Pulmonary artery endothelial cell (primary cell): Measurements from ENCODE around the gene NEMP1. TPM values are rescaled to one million over a fixed set of nuclear protein-coding genes. Genes with fewer than 3 reads are reported as not detected.
"Not testable (repeated sequence)": the region's sequence is repeated elsewhere in the genome, so short reads cannot be mapped to it uniquely, and the experiment has no call there.

Source experiments
- DNase-seq: peaks from one replicate; pipeline ENCODE4 v3.0.0-alpha.2; 2011; ENCODE audit warnings: low read depth, low spot score
- total RNA-seq: library from RNA; depleted of rRNA; stranded (reverse); fragments of >200 nt; gene quantifications from 2 replicates; pipeline ENCODE4 v1.2.3, GENCODE V29; 2014

The NEMP1 gene
- total RNA-seq, 1 donor from 2014 or later = 6.0 TPM

DNA sequence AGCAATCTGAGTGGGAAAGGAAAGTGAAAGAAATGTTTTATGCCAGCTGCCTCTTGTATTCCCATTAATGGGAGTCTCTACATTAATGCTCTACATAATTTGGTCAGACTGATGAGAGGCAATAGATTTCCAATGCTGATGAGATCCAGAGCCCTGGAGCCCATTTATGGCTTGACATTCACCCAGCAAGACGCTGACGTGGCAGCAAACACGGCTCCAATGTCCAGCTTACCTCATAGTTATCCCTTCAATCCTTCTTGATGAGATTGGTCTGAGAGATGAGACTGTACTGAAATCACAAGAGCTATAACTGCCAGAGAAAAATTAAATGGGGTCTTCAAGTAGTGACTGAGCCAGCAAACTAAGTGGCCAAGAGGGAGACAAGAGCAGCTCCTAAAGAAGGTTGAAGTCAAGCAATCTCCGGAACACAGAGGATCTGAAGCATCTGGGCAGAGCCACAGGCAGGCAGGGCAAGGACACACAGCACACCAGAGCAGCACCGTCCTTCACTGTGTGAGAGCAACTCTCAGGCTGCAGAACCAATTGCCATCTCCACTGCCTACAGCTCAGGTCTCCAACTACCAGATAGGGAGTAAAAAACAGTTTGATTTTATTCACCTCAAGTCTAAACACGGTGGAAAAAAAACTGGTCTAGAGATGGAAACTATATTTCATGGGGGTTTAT lies 21.4 kb downstream of the NEMP1 start:
- DNase-seq = no peak

- DNase-seq = no peak
Observed at GRCh38 chr12:57055824-57056223, 22.8 kb downstream of the NEMP1 start.

DNA sequence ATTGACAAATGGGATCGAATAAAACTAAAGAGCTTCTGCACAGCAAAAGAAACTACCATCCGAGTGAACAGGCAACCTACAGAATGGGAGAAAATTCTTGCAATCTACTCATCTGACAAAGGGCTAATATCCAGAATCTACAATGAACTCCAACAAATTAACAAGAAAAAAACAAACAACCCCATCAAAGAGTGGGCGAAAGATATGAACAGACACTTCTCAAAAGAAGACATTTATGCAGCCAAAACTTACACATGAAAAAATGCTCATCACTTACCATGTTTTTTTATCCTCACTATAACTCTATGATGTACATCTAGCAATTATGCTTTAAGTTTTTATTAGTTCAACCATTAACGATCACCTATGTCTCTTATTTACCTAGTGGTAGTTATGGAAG lies 24.7 kb downstream of the NEMP1 start:
- not testable (repeated sequence) for DNase-seq

GRCh38 chr12:57053146-57053545 lies 25.4 kb downstream of the NEMP1 start:
- not testable (repeated sequence) for DNase-seq

- no peak for DNase-seq
Observed at GRCh38 chr12:57051011-57051410, 27.6 kb downstream of the NEMP1 start.

- DNase-seq = no peak
Observed at GRCh38 chr12:57049890-57050289, 28.7 kb downstream of the NEMP1 start, which contains the start of gene MYO1A. Gene MYO1A (minus strand): TSS chr12:57050129. CDS start chr12:57048323, 1,806 bp downstream.

- DNase-seq = no peak
Observed at GRCh38 chr12:57049119-57049446, 29.5 kb downstream of the NEMP1 start.

DNA sequence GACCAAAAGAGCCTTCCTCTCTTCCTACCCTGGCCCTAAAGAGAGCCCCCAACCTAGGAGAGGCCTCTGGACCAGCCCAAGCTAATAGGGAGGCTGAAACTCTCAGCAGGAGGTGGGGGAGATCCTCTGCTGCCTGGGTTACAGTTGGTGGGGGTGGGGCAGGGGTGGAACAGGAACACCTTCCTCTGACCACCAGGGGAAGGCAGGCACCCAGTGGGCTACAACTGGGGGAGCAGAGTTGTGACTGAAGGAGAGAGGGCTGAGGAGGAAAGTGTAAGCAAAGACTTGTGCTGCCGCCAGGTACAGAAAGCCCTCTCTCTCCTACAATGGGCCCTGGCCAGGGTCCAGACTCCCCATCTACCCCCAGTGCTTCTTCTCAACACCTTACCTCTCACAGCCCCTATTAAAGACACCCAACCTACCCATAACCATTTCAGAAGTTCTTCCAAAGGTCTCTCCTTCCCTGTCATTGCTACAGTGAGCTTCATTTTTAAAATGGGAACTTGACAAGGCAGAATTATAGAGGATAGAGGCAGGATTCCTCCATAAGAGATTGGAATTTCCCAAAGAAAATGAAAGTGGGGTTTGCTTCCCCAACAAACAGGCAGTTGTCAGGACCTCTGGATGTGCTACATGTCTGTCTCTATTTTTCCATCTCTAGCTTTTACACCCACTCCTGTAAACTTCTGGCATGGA lies 30.0 kb downstream of the NEMP1 start:
- no peak for DNase-seq

- no peak for DNase-seq
Observed at GRCh38 chr12:57047981-57048380, 30.6 kb downstream of the NEMP1 start.

- no peak for DNase-seq
Observed at GRCh38 chr12:57046947-57047890, 31.4 kb downstream of the NEMP1 start.

DNA sequence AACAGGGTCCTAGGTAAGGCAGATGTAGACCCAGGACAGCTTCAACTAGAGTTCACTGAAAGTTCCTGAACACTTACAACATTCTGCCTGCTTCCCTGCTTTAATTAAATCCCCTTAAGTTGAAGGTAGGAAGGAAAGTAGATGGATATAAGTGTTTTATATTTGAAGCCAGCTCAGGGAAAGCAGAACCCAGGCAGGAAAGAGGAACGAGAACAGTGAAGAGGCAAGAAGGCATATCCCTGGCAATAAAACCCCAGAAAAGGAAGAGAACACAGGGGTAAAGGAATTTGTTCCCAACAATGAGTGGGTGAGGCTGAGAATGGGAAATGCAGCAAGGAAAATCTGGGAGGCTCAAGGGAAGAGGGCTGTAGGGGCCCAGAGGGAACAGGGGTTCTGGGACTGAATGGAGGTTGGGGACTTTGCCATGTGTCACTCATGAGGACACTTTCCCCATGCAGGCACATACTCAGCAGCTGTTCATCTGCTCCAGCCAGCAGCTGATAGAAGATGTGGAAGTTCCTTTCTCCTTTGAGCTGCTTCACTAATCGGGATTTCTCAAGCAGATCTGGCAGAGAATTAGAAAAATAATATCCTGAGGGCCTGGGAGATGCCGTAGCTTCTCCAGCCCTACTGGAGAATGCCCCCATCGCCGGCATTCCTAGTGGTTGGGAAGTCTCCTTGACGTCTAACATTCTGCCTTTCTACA lies 32.4 kb downstream of the NEMP1 start:
- DNase-seq = no peak

DNA sequence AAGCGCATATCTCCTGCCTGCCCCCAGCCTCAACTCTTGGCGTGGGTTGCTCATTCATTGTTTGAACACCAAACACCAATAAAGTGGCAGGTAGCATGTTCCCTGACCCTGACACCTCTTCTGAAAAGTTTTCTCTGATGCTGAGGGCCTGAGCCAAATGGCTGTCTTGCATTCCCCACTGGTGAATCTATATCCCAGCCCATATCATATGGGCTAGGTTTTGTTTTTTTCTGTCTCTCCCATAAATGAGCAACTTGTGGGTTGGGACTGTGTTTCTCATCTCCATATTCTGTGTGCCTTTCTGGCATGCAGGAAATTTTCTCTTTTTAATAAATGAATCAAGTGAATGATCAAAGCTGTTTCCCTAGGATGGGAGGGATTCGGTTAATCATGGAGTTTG lies 33.7 kb downstream of the NEMP1 start:
- DNase-seq = no peak

DNA sequence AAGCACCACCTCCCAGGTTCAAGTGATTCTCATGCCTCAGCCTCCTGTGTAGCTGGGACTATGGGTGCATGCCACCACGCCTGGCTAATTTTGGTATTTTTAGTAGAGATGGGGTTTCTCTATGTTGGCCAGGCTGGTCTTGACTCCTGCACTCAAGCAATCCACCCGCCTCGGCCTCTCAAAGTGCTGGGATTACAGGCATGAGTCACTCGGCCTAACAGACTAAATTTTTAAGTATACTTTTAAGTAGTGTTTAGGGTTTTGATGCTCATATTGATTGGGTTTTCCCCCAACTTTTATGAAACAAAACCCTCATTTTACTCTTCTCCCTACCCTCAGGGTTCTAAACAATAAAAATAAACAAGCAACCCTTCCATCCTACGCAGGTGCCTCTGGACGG lies 34.1 kb downstream of the NEMP1 start:
- no peak for DNase-seq

DNA sequence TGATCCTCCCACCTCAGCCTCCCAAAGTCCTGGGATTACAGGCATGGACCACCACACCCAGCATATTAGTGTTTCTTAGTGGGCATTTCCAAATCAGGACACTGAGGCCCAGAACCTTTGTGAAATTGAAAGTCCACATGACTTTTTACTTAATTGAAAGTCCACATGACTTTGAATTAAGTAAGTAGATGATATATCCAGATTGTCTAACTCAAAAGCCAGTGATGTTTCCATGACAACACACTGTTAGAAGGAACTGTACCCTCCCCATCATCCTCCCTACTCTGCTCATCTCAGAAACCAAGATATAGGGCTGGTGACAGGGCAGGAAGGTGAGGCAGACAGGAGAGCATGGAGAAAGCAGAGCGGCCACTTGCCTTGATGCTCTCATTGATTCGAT lies 35.9 kb downstream of the NEMP1 start:
- DNase-seq = no peak

DNA sequence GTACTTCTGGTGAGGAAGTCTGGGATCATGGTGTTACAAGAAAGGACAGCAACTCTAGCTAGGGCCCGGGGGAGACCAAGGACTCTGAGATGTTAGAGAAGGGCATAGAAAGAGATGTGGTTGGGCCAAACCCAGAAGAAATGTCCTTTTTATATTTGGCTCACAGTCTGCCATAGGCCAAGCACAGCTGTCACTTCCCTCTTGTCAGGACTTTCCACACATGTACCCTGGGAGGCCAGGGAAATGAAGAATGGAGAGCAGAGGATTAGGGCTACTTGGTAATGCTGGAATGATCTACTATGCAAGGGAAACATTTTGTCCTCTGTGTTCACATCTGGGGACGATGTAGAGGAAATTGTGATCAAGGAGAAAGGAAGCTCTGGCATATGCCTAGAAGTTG lies 37.8 kb downstream of the NEMP1 start:
- DNase-seq = no peak

- DNase-seq = no peak
Observed at GRCh38 chr12:57040211-57040610, 38.4 kb downstream of the NEMP1 start.

DNA sequence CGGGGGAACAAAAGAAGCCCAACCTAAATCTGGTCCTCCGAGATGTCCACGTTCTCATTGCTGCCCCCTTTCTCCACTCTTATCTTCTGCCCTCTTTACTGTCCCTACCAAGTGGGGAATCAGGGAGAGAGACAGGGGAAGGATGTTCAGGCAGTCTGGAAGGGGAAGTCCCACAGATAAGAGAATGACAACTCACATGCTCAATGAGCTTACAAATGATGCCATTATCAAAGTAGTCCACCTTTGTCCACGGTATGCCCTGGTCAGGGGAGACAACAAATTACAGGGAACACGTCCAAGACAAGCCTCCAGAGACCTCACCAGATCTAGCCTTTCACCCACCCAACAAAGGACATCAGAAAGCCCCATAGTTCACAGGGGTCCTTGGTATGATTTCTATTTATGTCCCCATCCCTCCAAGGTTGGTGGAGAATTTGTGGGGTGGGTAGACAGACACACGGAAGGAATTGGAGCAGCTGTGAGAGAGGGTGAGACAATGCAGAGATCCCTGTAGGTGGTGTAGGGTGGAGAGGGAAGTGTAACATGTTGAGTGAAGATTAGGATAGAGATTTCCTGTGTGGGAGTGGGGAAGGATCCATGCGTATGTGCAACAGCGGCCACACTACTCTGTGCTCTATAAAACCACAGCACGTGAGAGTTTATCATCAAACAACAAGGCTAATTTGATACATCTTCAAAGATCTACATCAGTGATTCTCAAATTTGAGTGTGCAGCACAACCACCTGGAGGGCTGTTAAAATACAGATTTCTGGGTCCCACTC lies 39.4 kb downstream of the NEMP1 start:
- no peak for DNase-seq

DNA sequence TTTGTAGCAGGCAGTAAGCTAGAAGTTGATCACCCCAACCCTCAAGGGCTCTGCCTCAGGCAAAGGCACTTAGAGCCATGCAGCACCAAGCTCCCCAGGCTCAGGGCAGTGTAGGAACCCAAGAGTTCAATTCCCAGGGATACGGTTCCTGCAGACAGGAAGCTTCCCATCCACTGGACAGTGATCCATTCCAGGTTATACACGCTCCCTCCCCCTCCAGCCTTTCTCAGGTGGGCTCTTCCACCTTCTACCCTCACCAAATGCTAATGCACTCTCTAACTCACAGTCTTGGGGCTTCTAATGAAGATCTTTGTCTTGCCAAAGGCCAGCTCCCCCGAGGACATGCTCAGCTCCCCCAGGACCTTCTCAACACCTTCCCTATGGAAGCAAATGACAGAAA lies 41.3 kb downstream of the NEMP1 start:
- DNase-seq = no peak

DNA sequence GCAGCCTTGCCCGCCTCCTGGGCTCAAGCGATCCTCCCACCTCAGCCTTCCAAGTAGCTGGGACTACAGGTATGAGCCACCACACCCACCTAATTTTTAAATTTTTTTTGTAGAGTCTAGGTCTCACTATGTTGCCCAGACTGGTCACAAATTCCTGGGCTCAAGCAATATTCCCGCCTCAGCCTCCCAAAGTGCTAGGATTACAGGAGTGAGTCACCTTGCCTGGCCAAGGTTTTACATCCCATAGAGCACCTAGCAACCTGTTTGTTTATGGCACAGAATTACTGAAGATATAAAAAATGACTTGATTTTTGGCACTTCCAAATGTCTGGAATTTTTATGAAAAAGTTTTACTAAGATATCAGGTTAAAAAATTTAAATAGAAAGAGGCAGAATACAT lies 45.2 kb downstream of the NEMP1 start:
- DNase-seq = no peak

- no peak for DNase-seq
Observed at GRCh38 chr12:57031789-57032188, 46.8 kb downstream of the NEMP1 start.
